ENCODE results near the gene GRM7.

DNA sequence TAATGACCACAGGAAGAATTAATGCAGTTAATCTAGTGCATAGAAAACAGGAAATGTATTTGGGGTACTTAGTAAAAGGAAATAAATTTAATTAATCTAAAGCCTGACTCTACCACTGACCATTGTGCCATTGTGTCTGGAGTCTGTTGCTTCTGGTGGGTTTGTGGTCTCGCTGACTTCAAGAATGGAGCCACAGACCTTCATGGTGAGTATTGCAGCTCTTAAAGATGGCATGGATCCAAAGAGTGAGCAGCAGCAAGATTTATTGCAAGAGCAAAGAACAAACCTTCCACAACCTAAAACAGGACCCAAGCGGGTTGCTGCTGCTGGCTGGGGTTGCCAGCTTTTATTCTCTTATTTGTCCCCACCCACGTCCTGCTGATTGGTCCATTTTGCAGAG lies 929.2 kb downstream of the GRM7 start:
- TF ChIP-seq, protein P1, sequence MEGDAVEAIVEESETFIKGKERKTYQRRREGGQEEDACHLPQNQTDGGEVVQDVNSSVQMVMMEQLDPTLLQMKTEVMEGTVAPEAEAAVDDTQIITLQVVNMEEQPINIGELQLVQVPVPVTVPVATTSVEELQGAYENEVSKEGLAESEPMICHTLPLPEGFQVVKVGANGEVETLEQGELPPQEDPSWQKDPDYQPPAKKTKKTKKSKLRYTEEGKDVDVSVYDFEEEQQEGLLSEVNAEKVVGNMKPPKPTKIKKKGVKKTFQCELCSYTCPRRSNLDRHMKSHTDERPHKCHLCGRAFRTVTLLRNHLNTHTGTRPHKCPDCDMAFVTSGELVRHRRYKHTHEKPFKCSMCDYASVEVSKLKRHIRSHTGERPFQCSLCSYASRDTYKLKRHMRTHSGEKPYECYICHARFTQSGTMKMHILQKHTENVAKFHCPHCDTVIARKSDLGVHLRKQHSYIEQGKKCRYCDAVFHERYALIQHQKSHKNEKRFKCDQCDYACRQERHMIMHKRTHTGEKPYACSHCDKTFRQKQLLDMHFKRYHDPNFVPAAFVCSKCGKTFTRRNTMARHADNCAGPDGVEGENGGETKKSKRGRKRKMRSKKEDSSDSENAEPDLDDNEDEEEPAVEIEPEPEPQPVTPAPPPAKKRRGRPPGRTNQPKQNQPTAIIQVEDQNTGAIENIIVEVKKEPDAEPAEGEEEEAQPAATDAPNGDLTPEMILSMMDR (IDR thresholded peaks at IDR 0.05), result no peak
- TF ChIP-seq POLR2A (IDR thresholded peaks at IDR 0.05) (no peak), EP300 (IDR thresholded peaks at IDR 0.05) (no peak), POLR2AphosphoS5 (IDR thresholded peaks at IDR 0.05) (no peak)
